Fibroblast of mammary gland (primary cell): Measurements from ENCODE around the gene MYO1D.

Experiments
- DNase-seq: peaks from one replicate; pipeline ENCODE4 v3.0.0-alpha.2; 2010; ENCODE audit warnings: low read depth
- H3K4me3 ChIP-seq: 2 replicates; pipeline ENCODE4 v1.5.1; 2011; ENCODE audit warnings: low read depth, mild to moderate bottlenecking, low read length, moderate library complexity; ENCODE audit not compliant: control insufficient read depth
- CTCF ChIP-seq: conservative IDR thresholded peaks from 2 replicates; pipeline ENCODE4 v1.5.1; 2011; ENCODE audit warnings: low read depth, low read length, inconsistent platforms; ENCODE audit not compliant: control insufficient read depth, insufficient read depth

The MYO1D gene

GRCh38 chr17:32489320-32490100 lies 387.4 kb downstream of the MYO1D start:
- no peak overlapping the region for H3K4me3 ChIP-seq

GRCh38 chr17:32488604-32489180 lies 388.2 kb downstream of the MYO1D start:
- DNase-seq = no peak
- TF ChIP-seq CTCF = no peak
- no peak overlapping the region for H3K4me3 ChIP-seq

More at GRCh38 chr17:32489320-32490100, 387.4 kb downstream of the MYO1D start:
- DNase-seq = no peak
- TF ChIP-seq CTCF = no peak

GRCh38 chr17:32488177-32488542 lies 388.8 kb downstream of the MYO1D start:
- no peak for DNase-seq
- H3K4me3 ChIP-seq = no peak overlapping the region
- TF ChIP-seq CTCF = no peak

- TF ChIP-seq CTCF = no peak
- no peak for DNase-seq
- peak overlapping the region; percentile 38 for H3K4me3 ChIP-seq
Measured at GRCh38 chr17:32487473-32488176, 389.3 kb downstream of the MYO1D start.

GRCh38 chr17:32486701-32487472 lies 390.0 kb downstream of the MYO1D start, which contains the start of gene CDK5R1:
TSS of gene CDK5R1 (plus strand) at chr17:32486993. CDS start at chr17:32487621, 628 bp downstream.
- TF ChIP-seq CTCF = no peak
- DNase-seq = no peak
- H3K4me3 ChIP-seq = peak within 1 kb of the TSS; percentile 38

- no peak for TF ChIP-seq CTCF
- DNase-seq = peak; percentile 61
- H3K4me3 ChIP-seq = peak overlapping the region; percentile 26
Measured at GRCh38 chr17:32486111-32486700, 390.7 kb downstream of the MYO1D start.
